Measurements from ENCODE around the gene PLD3. TPM values are rescaled to one million over a fixed set of nuclear protein-coding genes. Genes with fewer than 3 reads are reported as not detected.

Gene PLD3
- total RNA-seq, 2 donors from 2014 or later, result 386 to 531 TPM

DNA sequence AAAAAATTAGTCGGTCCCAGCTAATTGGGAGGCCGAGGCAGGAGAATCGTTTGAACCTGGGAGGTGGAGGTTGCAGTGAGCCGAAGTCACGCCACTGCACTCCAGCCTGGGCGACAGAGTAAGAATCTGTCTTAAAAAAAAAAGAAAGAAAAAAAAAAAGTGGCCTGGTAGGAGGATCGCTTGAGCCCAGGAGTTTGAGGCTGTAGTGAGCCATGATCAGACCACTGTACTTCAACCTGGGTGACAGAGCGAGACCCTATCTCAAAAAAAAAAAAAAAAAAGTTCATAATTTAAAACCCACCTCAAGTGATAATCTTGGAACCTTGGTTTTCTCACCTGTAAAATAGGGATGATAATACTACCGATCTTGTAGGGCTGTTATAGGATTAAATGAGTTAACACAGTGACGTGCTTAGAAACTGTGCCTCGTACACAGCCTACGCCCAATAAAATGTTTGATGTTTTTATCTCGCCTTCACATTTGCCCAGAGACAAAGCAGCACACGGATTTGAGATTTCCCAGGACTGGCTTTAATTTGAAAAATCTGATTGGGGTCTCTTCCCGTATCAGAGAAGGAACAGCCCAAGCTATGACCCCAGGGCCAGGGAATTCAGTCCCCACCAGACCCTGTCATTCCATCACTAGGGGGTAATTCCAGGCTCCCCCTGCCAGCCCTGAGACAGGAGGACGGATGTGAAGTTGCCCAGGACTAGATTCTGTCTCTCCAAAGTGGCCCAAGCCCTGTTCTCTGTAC is 73.7 kb downstream of the PLD3 start:
- no peak for ATAC-seq (ENCODE audit: insufficient number of reproducible peaks, low FRiP score, low read depth)
- peak overlapping the region; percentile 80 for H3K4me3 ChIP-seq

DNA sequence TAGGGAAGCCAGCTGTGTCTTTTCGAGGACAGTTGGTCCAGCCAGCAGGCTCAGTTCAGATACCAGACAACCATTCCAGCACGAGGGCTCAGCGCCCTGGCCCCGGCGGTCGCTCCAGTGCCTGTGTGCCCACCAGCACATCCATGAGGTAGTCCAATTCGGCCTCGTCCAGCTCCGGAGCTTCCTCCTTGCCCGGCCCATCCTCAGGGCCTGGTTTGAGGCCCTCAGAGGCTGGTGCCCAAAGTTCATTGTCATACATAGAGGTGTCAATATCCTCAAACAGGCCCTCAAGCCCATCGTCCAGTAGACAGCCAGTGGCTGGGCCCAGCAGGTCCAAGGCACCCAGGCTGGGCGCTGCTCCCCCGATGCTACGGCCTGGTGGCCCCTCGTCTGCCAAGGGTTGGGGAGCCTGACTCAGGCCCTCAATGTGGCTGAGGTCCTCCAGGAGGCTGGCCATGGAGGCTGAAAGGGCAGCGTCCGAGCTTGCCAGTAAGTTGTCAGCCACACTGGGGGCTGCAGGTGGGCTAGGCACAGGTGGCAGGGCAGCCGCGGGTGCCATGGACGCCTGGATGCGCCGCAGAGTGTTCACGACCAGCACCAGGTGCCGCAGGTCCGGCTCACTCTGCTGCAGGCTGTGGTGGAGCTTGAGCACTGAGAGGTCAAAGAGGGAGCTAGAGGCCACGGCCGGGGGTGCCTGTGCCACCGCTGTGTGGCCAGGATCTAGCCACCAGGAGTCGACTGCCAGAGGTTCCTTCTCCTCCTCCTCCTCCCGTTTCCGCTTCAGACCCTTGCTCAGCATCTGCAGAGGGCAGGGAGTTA is 74.5 kb downstream of the PLD3 start:
- ATAC-seq (ENCODE audit: insufficient number of reproducible peaks, low FRiP score, low read depth) (no peak), DNase-seq (ENCODE audit: low spot score) (no peak)
- H3K4me3 ChIP-seq, result no peak overlapping the region
- no peaks in the 10 kb centered on the region for H3K27me3 ChIP-seq (replicated peaks; ENCODE audit: insufficient read depth)
- H3K27ac ChIP-seq, result peak overlapping the region; percentile 99
- no peaks in the 10 kb centered on the region for H3K9me3 ChIP-seq
- peaks cover 11% of the 10 kb centered on the region for H3K36me3 ChIP-seq
- H3K4me1 ChIP-seq (ENCODE audit: control insufficient read depth in 1 of 2, low read depth in 2 of 2), result peaks cover 19 to 29% of the 10 kb centered on the region in 2 donors
- TF ChIP-seq CTCF (IDR thresholded peaks at IDR 0.05), result no peak

More for the DNA sequence above, 73.7 kb downstream of the PLD3 start:
- no peak for TF ChIP-seq CTCF (IDR thresholded peaks at IDR 0.05)
- DNase-seq (ENCODE audit: low spot score), result no peak
- peaks cover 11% of the 10 kb centered on the region for H3K36me3 ChIP-seq
- H3K4me1 ChIP-seq (ENCODE audit: control insufficient read depth in 1 of 2, low read depth in 2 of 2), result peaks cover 19 to 29% of the 10 kb centered on the region in 2 donors
- no peaks in the 10 kb centered on the region for H3K27me3 ChIP-seq (replicated peaks; ENCODE audit: insufficient read depth)
- no peaks in the 10 kb centered on the region for H3K9me3 ChIP-seq
- peak overlapping the region; percentile 99 for H3K27ac ChIP-seq

GRCh38 chr19:40423938-40424337 is 75.4 kb downstream of the PLD3 start:
- TF ChIP-seq CTCF (IDR thresholded peaks at IDR 0.05), result no peak
- no peak for ATAC-seq (ENCODE audit: insufficient number of reproducible peaks, low FRiP score, low read depth)
- Histone ChIP-seq H3K9me3 (no peaks in the 10 kb centered on the region), H3K27me3 (replicated peaks; ENCODE audit: insufficient read depth) (no peaks in the 10 kb centered on the region), H3K4me3 (peak overlapping the region; percentile 83), H3K36me3 (peaks cover 11% of the 10 kb centered on the region), H3K27ac (peak overlapping the region; percentile 99 to 100), H3K4me1 (ENCODE audit: control insufficient read depth in 1 of 2, low read depth in 2 of 2) (peaks cover 19 to 29% of the 10 kb centered on the region in 2 donors)
- no peak for DNase-seq (ENCODE audit: low spot score)

DNA sequence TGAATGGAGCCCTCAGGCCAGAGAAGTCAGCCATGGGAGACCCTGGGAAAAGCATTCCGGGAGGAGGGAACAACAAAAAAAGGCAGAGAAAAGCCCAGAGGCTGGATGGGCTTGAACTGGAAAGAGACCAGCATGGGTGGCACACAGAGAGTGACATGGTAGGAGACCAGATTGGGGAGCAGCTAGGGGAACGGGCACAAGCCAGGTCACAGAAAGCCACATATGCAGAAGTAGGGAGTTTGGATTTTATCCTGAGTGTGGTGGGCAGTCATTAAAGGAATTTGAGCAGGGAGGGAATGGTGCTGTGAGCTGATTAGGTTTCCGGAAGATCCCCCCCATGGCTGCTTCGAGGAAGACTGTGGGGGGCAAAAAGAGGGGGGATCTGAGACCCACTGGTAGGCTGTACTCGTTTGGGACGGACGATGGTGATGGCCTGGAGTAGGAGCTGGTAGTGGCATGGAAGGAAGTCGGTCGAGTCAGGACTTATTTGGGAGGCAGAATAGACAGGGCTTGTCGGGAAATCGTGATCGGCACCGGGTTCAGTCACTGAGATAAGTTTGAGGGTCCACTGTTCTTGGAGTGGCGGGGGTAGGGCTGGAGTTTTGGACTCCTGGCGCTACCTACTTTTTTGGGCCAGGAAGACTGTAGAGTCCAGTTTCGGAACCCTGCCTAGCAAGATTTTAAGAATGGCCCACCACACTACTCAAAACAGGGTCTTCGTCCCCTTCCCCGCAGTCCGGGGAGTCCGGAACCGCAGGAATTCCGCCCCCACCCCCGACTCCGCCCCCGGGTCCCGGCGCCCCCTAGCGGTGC is 76.3 kb downstream of the PLD3 start:
- peaks cover 19 to 29% of the 10 kb centered on the region in 2 donors for H3K4me1 ChIP-seq (ENCODE audit: control insufficient read depth in 1 of 2, low read depth in 2 of 2)
- no peak for TF ChIP-seq CTCF (IDR thresholded peaks at IDR 0.05)
- H3K9me3 ChIP-seq, result no peaks in the 10 kb centered on the region
- peak overlapping the region; percentile 99 to 100 for H3K27ac ChIP-seq
- no peaks in the 10 kb centered on the region for H3K27me3 ChIP-seq (replicated peaks; ENCODE audit: insufficient read depth)
- peaks cover 11% of the 10 kb centered on the region for H3K36me3 ChIP-seq
- DNase-seq (ENCODE audit: low spot score) (no peak), ATAC-seq (ENCODE audit: insufficient number of reproducible peaks, low FRiP score, low read depth) (peak; percentile 1)
- peak overlapping the region; percentile 83 for H3K4me3 ChIP-seq

Data from thoracic aorta (tissue), 2 donors.